ENCODE results near the gene TUBGCP6.
A peak's percentile ranks its signal among the peaks of the same experiment; 100 is the strongest.

- TF ChIP-seq CTCF (IDR thresholded peaks at IDR 0.05) (peak in 1 of 3 donors; percentile 14), POLR2AphosphoS5 (IDR thresholded peaks at IDR 0.05) (peak in 1 of 3 donors; percentile 7), POLR2A (IDR thresholded peaks at IDR 0.05) (no peak)
Observed at GRCh38 chr22:50274311-50274710, 29.5 kb upstream of the TUBGCP6 start.

All from breast epithelium (tissue), 3 donors.